Activated CD8-positive, alpha-beta memory T cell treated with anti-CD3 and anti-CD28 coated beads, Interleukin-2, amount 50 U/mL, for 24 hours (primary cell): ENCODE data around the gene NFATC4.
"Not testable (repeated sequence)": the region's sequence is repeated elsewhere in the genome, so short reads cannot be mapped to it uniquely, and the experiment has no call there.

ENCODE experiments used
- DNase-seq: peaks from one replicate; pipeline ENCODE4 v3.0.0-alpha.2; 2020; ENCODE audit errors: extremely low read depth

NFATC4 gene

DNA sequence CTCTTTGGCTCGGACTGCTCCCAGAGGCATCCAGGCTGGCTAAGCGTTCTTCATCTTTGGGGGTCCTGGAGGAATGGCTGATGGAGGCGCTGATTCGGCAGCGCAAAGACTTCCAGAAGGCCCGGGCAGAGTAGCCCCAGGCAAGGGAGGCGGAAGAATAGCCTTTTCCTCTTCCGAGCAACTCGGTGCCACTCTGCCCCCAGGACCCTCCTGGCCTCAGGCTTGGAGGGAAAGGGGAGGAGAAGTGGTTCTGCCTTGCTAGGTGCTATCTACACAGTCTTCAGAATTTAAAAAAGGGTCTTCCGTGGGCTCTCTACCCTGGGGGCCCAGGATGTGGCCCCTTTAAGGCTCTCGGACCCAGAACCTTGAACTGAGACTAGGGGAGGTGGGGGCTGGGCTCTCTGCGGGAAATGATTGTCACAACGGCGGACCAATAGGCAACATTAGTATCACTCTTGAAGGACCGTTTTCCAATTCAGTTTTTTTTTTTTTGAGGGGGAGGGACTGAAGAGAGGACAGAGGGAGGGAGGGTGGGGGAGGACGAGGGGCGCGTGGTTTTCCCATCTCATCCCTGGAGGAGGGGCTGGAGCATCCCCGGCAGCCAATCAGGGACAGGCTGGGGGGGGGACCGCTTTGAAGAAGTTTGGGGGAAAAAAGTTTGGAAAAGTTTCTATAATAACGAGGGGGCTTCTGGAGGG lies at the start of gene NFATC4:
Gene NFATC4, plus strand, starts transcription at position 671 of the 698 bp plus-strand sequence. CDS start 157 bp downstream, outside the sequence.
- no peak for DNase-seq

DNA sequence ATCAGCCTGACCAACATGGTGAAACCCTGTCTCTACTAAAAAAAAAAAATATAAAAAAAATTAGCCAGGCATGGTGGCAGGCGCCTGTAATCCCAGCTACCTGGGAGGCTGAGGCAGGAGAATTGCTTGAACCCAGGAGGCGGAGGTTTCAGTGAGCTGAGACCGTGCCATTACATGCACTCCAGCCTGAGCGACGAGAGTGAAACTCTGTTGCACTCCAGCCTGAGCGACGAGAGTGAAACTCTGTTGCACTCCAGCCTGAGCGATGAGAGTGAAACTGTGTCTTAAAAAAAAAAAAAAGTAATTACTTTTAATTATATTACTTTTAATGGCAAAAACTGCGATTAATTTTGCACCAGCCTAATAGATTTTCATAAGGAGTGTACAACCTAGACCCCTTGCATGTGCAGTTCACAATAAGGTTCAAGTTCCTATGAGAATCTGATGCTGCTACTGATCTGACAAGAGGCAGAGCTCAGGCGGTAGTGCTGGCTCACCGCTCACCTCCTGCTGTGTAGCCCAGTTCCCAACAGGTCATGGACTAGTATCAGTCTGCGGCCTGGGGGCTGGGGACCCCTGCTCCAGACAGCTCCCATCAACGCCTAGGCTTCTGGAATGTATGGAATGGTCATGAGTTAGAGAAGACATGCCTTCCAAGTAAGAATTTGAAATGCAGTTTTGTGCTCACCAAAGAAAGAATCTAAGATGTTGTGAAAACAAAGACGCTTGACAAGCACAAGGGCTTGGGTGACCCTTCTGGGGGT lies 46.6 kb upstream of the NFATC4 start:
- DNase-seq, result no peak

GRCh38 chr14:24322672-24323071 lies 45.3 kb upstream of the NFATC4 start:
- DNase-seq, result no peak

- DNase-seq, result no peak
These were observed 44.6 kb upstream of the NFATC4 start for GRCh38 chr14:24323341-24323740.

- DNase-seq, result no peak
These were observed 44.0 kb upstream of the NFATC4 start for GRCh38 chr14:24324024-24324423.

GRCh38 chr14:24325041-24325530 lies 42.9 kb upstream of the NFATC4 start:
- DNase-seq, result no peak

DNA sequence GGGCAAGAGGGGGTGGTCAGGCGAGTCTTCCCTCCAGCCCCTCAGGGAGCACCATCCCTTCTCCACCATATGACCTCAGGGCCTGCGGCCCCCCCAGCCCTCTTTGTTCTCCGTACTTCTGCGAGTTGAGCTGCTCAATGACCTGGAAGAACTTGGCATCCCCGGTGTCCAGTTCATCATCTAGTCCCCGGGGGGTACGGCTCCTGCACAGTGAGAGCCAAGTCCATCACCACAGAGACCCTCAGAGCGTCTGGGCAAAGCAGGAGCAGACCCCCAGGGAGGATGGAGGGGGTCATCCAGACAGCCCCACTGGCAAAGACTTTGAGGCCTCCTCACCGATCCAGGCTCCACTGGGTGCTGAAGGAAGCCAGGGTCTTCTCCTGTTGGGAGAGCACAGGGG lies 42.0 kb upstream of the NFATC4 start:
- DNase-seq, result no peak

DNA sequence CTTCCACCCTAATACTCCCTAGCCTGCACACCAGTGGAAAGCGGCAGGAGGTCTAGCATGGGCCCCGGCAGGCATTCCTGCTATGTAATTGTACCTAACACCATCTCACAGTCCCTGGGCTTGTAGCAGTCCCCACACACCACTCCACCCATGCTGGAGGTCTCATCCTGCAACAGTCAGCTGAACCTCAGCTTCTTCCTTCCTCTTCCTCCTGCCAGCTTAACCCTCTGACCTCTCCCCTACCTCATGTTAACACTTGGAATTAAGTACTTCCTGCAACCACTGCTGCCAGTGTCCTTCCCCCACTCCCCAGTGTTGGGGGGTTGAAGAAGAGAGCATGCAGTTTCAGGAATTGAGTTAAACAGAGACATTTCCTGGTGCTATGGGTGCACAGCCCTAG lies 40.7 kb upstream of the NFATC4 start:
- DNase-seq, result no peak

DNA sequence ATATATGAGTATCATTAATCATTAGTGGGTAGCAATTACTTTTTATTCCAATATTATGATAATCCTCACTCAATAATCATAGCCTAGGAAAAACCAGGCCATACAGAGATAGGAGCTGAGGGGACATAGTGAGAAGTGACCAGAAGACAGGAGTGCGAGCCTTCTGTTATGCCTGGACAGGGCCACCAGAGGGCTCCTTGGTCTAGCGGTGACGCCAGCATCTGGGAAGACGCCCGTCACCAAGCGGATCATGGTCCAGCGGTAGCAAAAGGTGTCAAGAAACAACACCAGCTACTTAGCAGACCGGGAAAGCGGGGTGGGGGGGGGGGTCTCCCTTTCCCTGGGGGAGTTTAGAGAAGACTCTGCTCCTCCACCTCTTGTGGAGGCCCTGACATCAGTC lies 40.1 kb upstream of the NFATC4 start:
- DNase-seq, result not testable (repeated sequence)

GRCh38 chr14:24329073-24329663 lies 38.8 kb upstream of the NFATC4 start:
- DNase-seq, result no peak

DNA sequence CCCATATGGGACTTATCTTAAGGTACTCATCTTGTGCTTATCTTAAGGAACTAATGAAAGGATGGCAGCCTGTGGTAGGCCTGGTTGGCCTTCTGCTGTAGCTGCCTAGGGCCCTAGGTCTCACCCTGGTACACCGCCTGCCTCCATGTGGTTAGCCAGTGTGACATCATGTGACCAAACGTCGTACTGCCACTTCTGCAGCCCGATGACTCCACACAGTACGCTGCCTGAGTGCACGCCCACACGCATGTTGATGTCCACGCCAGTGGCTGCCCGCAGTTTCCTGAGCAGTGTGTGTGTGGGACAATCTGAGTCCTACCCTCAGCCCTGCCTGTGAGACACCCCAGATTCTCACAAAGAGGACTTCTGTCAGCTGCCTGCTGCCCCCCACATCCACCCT lies 38.2 kb upstream of the NFATC4 start:
- peak; percentile 39 for DNase-seq

GRCh38 chr14:24330973-24331674 lies 36.9 kb upstream of the NFATC4 start:
- DNase-seq, result no peak

- DNase-seq, result no peak
These were observed 36.2 kb upstream of the NFATC4 start for GRCh38 chr14:24331731-24332267.

DNA sequence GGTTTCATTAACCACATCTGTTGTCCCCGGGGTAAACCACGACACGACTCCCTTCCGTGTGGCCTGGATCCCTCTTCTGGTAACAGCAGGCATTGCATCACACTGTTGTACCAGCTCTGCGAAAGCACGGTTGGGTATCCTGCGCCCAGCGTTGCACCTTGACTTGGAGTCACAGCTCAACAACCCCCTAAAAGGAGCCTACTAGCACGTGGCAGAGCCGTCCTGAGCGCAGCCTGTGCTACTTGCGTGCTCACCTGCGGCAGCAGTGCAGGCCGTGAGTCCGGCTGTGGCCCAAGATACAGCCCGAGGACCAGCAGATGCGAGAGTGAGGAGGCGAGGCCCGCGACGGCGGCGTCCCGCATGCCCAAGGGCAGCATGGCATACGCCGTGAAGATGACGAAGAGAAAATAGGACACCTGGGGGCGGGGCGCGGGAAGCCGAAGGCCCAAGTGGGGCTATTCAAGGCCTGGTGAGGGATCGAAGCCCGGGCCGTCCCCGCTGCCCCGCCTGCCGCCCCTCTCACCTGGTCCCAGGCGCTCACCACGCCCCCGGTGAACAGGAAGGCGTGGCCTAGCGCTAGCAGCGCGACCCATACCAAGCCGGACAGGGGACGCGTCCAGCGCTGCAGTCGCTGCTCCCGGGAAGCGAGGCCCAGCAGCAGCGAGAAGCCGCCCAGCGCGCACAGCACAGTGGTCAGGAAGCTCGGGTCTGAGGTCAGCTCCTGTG lies 35.6 kb upstream of the NFATC4 start:
- peak; percentile 70 for DNase-seq

DNA sequence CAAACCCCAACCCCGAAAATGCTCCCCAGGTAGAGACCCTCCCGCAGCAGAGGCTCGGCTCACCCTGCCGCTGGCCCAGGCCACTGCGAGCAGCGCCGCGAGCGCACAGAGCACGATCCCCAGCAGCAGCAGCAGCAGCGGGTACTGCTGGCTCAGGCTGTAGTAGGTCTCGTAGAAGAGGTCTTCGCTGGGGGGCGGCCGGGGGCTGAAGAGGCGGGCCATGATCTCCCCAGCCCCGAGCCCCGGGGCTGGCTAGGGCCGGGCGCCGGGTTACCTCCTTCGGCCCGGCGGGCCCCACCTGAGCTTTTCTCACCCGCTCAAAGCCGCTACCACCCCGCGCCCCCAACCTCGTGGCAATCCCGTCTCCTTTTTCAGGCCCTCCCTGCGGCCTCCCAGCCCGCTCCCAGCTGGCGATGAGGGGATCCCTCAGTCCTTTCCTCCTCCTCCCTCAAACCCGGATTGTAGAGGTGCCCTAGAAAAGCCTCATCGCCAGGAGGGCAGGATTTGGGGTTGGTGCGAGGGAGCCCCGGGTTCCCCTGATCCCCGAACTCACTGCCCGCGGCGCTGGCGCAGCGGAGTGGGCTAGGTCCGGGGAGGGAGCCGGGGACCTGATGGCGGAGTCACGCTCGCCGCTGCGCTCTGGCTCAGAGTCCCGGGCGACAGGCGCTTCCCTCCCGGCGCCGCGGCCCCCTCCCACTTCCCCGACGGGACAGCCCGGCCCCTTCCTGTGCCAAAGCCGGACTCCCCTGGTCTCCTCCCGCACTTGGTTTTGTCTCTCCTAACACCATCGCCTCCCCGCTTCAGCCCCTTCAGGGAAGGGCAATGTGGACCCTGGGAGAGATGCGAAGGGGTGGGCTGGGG lies 33.3 kb upstream of the NFATC4 start, which contains the start of gene ADCY4:
Gene ADCY4, minus strand, starts transcription at position 641 of the 861 bp plus-strand sequence. Its CDS starts 419 bp downstream, at position 222.
- no peak for DNase-seq

- DNase-seq, result no peak
These were observed 32.4 kb upstream of the NFATC4 start for GRCh38 chr14:24335461-24336171.

DNA sequence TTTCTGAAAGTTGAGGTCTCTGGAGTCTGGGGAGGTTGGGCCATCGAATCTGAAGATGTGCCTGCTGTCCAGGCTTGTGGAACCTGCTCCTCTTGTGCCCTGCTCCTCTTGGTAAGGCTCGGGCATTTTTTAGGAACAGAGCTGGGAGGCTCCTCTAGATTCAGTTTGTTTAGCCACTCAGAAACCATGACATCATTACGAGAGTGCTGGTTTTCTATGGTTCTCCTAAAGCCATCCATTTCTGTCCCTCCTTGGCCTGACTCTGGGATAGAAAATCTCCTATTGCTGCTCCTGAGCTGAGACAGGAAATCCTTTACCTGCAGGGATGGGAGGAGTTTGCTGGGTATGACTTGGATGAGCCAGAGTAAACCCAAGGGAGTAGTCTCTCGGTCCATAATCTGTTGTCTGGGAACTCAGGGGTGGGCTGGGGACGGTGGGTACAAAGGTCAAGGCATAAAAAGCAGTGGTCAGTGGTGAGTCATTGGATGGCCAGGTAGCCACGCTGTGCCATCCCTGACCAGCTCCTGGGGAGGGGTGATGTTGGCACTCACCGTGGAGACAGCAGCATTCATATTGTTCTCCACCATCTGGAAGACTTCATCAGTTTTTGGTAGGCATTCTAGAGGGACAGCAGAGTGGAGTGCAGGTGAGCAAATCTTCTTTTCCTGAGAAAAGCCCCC lies 30.7 kb upstream of the NFATC4 start:
- DNase-seq, result no peak

DNA sequence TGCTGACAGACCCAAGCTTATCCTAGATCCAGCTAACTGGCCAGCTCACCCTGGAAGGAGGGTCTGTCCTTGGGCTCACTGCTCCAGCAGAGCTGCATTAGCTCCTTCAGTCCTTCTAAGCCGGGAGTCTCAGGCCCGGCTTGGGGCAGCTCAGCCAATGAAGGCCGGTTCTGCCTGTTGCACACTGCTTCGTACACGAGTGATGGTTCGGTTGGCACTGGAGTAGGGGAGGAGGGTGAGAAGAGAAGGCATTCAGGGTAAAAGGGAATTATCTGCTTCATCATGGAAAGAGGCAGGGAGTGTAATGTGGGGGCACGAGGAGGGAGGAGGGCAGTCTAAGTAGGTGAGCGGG lies 30.2 kb upstream of the NFATC4 start:
- no peak for DNase-seq

DNA sequence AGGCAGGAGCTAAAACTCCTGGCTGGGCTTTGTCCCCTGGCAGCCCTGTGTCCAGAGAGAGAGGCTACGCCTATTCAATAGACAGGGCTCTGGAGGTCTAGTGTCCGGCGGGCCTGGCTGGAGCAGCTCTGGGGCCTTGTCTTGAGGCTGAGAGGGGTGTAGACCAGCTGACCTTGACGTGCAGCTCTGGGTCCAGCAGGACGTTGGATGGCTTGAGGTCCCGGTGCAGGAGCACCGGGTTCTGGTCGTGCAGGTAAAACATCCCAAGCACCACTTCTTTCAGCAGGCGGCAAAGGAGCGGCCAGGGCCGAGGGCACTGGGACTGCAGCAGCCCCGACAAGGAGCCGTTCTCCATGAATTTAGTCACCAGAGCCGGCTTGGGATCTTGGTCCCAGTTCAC lies 29.1 kb upstream of the NFATC4 start:
- no peak for DNase-seq
